HepG2 (cell line): ENCODE data around the gene ZPR1. TPM values are rescaled to one million over a fixed set of nuclear protein-coding genes. Genes with fewer than 3 reads are reported as not detected.

Experiments
- ATAC-seq: fragments of 200-7000 bp; cut with Tn5 transposase; 3 replicates; pipeline ENCODE4 v1.9.1; 2020; ENCODE audit warnings: mild to moderate bottlenecking, moderate library complexity
- BruUV-seq: library from RNA; stranded (reverse); fragments of 400-500 nt; replicated peaks from 2 replicates; lab custom pipeline; 2021; lab: Mats Ljungman, UMichigan
- CTCF ChIA-PET: fragments of 300-600 bp; formaldehyde crosslinking; extraction: SDS; loops from one replicate; lab custom pipeline; 2021; ENCODE audit warnings: low total read pairs, inconsistent platforms, low intra/inter-chr PET ratio; lab: Yijun Ruan, JAX
- POLR2A ChIA-PET: fragments of 350-600 bp; sonication (Branson Sonifier 250); formaldehyde crosslinking; loops from one replicate; lab custom pipeline; 2020; ENCODE audit warnings: antibody characterized with exemption, inconsistent platforms; lab: Yijun Ruan, JAX
- DNase-seq: peaks from one replicate; pipeline ENCODE4 v3.0.0-alpha.2; 2015; ENCODE audit warnings: low spot score
- FAIRE-seq: peaks from 3 replicates; lab custom pipeline; 2011; peaks lifted over from hg19 to GRCh38; lab: Jason Lieb, UNC
- H2AFZ ChIP-seq: one replicate; pipeline ENCODE4 v1.6.1; 2011; ENCODE audit warnings: low read length, inconsistent platforms
- H3K27ac ChIP-seq: fragments of 300-600 bp; 3 replicates; pipeline ENCODE4 v1.8.0; 2011; ENCODE audit warnings: mixed run types, mild to moderate bottlenecking, mixed read lengths, low read length, inconsistent platforms; ENCODE audit not compliant: insufficient read depth; ENCODE audit errors: extremely low read length
- H3K27me3 ChIP-seq, 2 experiments: fragments of 200-600 bp in 1 of 2; 2 replicates in 1 of 2; 3 replicates in 1 of 2; pipeline versions ENCODE4 v1.6.0 to v1.8.0; 2011; ENCODE audit warnings: low read length in 2 of 2, mild to moderate bottlenecking in 2 of 2, moderate library complexity in 2 of 2, inconsistent platforms in 1 of 2; ENCODE audit not compliant: insufficient read depth in 2 of 2, control insufficient read depth in 1 of 2
- H3K36me3 ChIP-seq, 2 experiments: fragments of 200-600 bp in 1 of 2; replicated peaks in 1 of 2; 2 replicates in 1 of 2; 3 replicates in 1 of 2; pipeline versions ENCODE4 v1.5.1 to v1.8.0; 2011; ENCODE audit warnings: low read length in 2 of 2, inconsistent platforms in 1 of 2; ENCODE audit not compliant: insufficient read depth in 2 of 2, control insufficient read depth in 1 of 2
- H3K4me1 ChIP-seq: 2 replicates; pipeline ENCODE4 v1.5.1; 2012; ENCODE audit warnings: low read length, inconsistent platforms; ENCODE audit not compliant: insufficient read depth
- H3K4me2 ChIP-seq: 2 replicates; pipeline ENCODE4 v1.6.0; 2011; ENCODE audit warnings: low read depth, low read length, inconsistent platforms
- H3K4me3 ChIP-seq, 3 experiments: fragments of 200-600 bp in 1 of 3; sonication (generic), shearing (Covaris generic) in 1 of 3; replicated peaks in 1 of 3; 2 replicates each; pipeline ENCODE4 v1.5.1; 2011 to 2016; ENCODE audit warnings: low read length in 3 of 3, inconsistent platforms in 2 of 3, low read depth in 2 of 3, mild to moderate bottlenecking in 2 of 3, control low read depth in 1 of 3, mixed read lengths in 1 of 3; ENCODE audit not compliant: insufficient read depth in 1 of 3
- H3K79me2 ChIP-seq: one replicate; pipeline ENCODE4 v1.6.1; 2011; ENCODE audit warnings: low read length, inconsistent platforms; ENCODE audit not compliant: insufficient read depth
- H3K9ac ChIP-seq: 2 replicates; pipeline ENCODE4 v1.6.0; 2011; ENCODE audit warnings: mild to moderate bottlenecking, low read depth, low read length, inconsistent platforms; ENCODE audit not compliant: insufficient read depth
- H3K9me3 ChIP-seq: 2 replicates; pipeline ENCODE4 v1.5.1; 2012; ENCODE audit warnings: mild to moderate bottlenecking, low read length
- H4K20me1 ChIP-seq: 2 replicates; pipeline ENCODE4 v1.6.0; 2011; ENCODE audit warnings: inconsistent platforms, mild to moderate bottlenecking, low read length, moderate library complexity; ENCODE audit not compliant: insufficient read depth
- CBX1 ChIP-seq: IDR thresholded peaks from one replicate; pipeline ENCODE4 v1.6.1; 2016; ENCODE audit warnings: antibody characterized with exemption, low read depth
- HNRNPK ChIP-seq: fragments of 200-400 bp; formaldehyde crosslinking; IDR thresholded peaks from 2 replicates; pipeline ENCODE4 v1.6.1; 2018; ENCODE audit warnings: low read length, low read depth, moderate library complexity, mild to moderate bottlenecking; ENCODE audit not compliant: poor library complexity, severe bottlenecking
- MAFG ChIP-seq: sonication (generic); formaldehyde crosslinking; IDR thresholded peaks from 2 replicates; pipeline ENCODE4 v1.5.1; 2020; ENCODE audit warnings: mild to moderate bottlenecking, missing genetic modification reagents
- SMAD3 ChIP-seq: sonication (generic); formaldehyde crosslinking; IDR thresholded peaks from 2 replicates; pipeline ENCODE4 v1.4.0; 2020; ENCODE audit warnings: missing genetic modification reagents
- SPEN ChIP-seq: sonication (generic); formaldehyde crosslinking; IDR thresholded peaks from 2 replicates; pipeline ENCODE4 v1.5.1; 2020; ENCODE audit warnings: low read depth, mild to moderate bottlenecking, missing genetic modification reagents
- ZNF136 ChIP-seq: sonication (generic); formaldehyde crosslinking; IDR thresholded peaks from 2 replicates; pipeline ENCODE4 v1.8.1; 2022; ENCODE audit warnings: low read depth, mild to moderate bottlenecking, moderate library complexity, missing genetic modification reagents
- WGBS: methylation state at CpG from one replicate; pipeline ENCODE4 v1.1.6; 2017; ENCODE audit warnings: low lambda C conversion rate; 5-methylcytosine and 5-hydroxymethylcytosine counted together
- in situ Hi-C: cut with HindIII; loops from 2 replicates; pipeline ENCODE4 v1.10.0; 2017; ENCODE audit warnings: low pct_unique_long_range_greater_than_20kb; ENCODE audit not compliant: extremely low pct_ligation_motif_present
- intact Hi-C: fragments of 100-400 bp; cut with micrococcal nuclease; formaldehyde crosslinking; loops from one replicate; pipeline ENCODE4 v1.10.0; 2022; ENCODE audit not compliant: unreplicated experiment
- polyA plus RNA-seq, 8 experiments: library from polyadenylated mRNA; depleted of rRNA in 3 of 8; stranded (reverse) in 7 of 8; unstranded in 1 of 8; fragments of >200 nt; fragmentation: Illumina TruSeq in 4 of 8; extraction: Trizol in 4 of 8; gene quantifications; 2 replicates each; pipeline versions ENCODE4 v1.2.1 to v1.2.3, GENCODE V29; 2011 to 2016; ENCODE audit warnings: low read depth in 4 of 8, missing spikeins in 1 of 8, mixed read lengths in 1 of 8; ENCODE audit not compliant: insufficient read depth in 1 of 8
- total RNA-seq, 5 experiments: library from RNA; depleted of rRNA; stranded (reverse); fragments of >200 nt; fragmentation: Illumina TruSeq; extraction: Trizol; gene quantifications; 2 replicates each; pipeline ENCODE4 v1.2.3, GENCODE V29; 2016; ENCODE audit warnings: low read depth in 1 of 5
- TF ChIP-seq, protein P1 (sequence below): sonication (generic); formaldehyde crosslinking; IDR thresholded peaks from 2 replicates; pipeline ENCODE4 v1.5.1; 2020; ENCODE audit warnings: missing genetic modification reagents, mild to moderate bottlenecking, borderline replicate concordance

Gene ZPR1
- total and polyA plus RNA-seq, 2 of the 13 experiments (the other 11 are each of a cell fraction or from before 2014, with no cell fraction given) = 40.0 to 79.3 TPM

DNA sequence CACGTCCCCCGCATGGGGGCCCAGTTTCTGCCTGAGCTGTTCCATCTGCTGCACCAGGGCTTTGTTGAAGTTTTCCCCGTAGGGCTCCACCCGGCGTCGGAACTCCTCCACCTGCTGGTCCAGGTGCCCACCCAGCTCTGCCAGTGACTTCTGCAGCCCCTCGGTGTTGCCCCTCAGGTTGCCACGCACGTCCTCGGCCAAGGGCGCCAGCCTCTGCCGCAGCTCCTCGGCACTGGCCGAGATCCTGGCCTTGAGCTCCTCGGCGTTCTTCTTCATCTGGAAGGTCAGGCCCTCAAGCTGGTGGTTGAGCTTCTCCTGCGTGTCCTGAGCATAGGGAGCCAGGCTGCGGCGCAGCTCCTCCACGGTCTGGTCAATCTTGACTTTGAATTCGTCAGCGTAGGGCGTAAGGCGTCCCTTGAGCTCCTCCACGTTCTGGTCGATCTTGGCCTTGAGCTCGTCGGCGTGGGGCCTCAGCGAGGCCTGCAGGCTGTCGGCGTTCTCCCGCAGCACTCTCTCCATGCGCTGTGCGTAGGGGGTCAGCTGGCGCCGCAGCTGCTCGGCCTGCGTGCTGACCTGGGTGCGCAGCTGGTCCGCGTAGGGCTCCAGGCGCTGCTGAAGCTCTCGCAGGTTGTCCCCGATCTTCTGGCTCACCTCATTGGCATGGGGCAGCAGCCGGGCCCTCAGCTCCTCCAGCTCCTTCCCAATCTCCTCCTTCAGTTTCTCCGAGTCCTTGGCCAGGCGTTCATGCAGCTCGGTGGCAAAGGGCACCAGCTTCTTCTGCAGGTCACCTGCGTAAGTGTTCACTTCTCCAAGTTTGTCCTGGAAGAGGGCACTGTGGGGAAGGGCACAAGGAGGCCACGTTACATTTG, 33.5 kb upstream of the ZPR1 start:
- 96% methylated on average over 46 of the region's 51 CpGs for WGBS
- intact Hi-C loops = no loop called here
- Histone ChIP-seq H3K9ac (no peak overlapping the region), H3K27ac (no peak overlapping the region), H3K79me2 (no peaks in the 10 kb centered on the region), H4K20me1 (no peaks in the 10 kb centered on the region), H3K9me3 (no peaks in the 10 kb centered on the region), H3K4me2 (no peak overlapping the region), H2AFZ (no peak overlapping the region), H3K27me3 (no peaks in the 10 kb centered on the region), H3K4me3 (no peak overlapping the region), H3K36me3 (no peaks in the 10 kb centered on the region), H3K4me1 (peaks cover 61% of the 10 kb centered on the region)
- BruUV-seq = no TSS peak
- no peak for FAIRE-seq
- ChIA-PET CTCF (no interaction called here), POLR2A (interaction anchor here (1.1 to 18.4 kb wide), 7 partner anchors 8 to 28 kb away, joined by 4 to 1365 read pairs (median 10); partner anchors contain the start of genes APOA1, APOA5, APOC3 and ZPR1)
- in situ Hi-C loops = no loop called here
- no peak for ATAC-seq
- no peak for DNase-seq
- TF ChIP-seq HNRNPK = no peak
- TF ChIP-seq CBX1 = no peak
- no peak for TF ChIP-seq SMAD3 (CRISPR knock-in tag)
- TF ChIP-seq MAFG = no peak
- TF ChIP-seq, protein P1, sequence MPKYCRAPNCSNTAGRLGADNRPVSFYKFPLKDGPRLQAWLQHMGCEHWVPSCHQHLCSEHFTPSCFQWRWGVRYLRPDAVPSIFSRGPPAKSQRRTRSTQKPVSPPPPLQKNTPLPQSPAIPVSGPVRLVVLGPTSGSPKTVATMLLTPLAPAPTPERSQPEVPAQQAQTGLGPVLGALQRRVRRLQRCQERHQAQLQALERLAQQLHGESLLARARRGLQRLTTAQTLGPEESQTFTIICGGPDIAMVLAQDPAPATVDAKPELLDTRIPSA (CRISPR knock-in tag) = no peak
- no peak for TF ChIP-seq ZNF136 (CRISPR knock-in tag)
- no peak for TF ChIP-seq SPEN
